ENCODE data around the gene ARHGEF7.

The ARHGEF7 gene

GRCh38 chr13:111314852-111315251, 199.7 kb downstream of the ARHGEF7 start:
- DNase-seq, result no peak

GRCh38 chr13:111315347-111315995, 200.4 kb downstream of the ARHGEF7 start:
- no peak for DNase-seq

- no peak for DNase-seq
Measured at GRCh38 chr13:111316161-111316730, 201.1 kb downstream of the ARHGEF7 start.

GRCh38 chr13:111317042-111317550, 202.0 kb downstream of the ARHGEF7 start:
- DNase-seq, result no peak

GRCh38 chr13:111317571-111318345, 202.6 kb downstream of the ARHGEF7 start:
- DNase-seq, result no peak

- no peak for DNase-seq
Measured at GRCh38 chr13:111318386-111318785, 203.3 kb downstream of the ARHGEF7 start.

GRCh38 chr13:111319521-111319920, 204.4 kb downstream of the ARHGEF7 start:
- DNase-seq, result no peak

GRCh38 chr13:111319998-111320911, 205.1 kb downstream of the ARHGEF7 start, which contains the start of gene TEX29:
Gene TEX29, plus strand, starts transcription at chr13:111320642. Its CDS starts 249 bp downstream, at chr13:111320891.
- DNase-seq, result no peak

- DNase-seq, result no peak
Measured at GRCh38 chr13:111322001-111322915, 207.1 kb downstream of the ARHGEF7 start.

GRCh38 chr13:111322916-111323331, 207.8 kb downstream of the ARHGEF7 start:
- no peak for DNase-seq

- DNase-seq, result no peak
Measured at GRCh38 chr13:111323549-111323948, 208.4 kb downstream of the ARHGEF7 start.

- no peak for DNase-seq
Measured at GRCh38 chr13:111323950-111324651, 209.0 kb downstream of the ARHGEF7 start.

- no peak for DNase-seq
Measured at GRCh38 chr13:111324736-111325135, 209.6 kb downstream of the ARHGEF7 start.

- DNase-seq, result no peak
Measured at GRCh38 chr13:111325146-111325890, 210.2 kb downstream of the ARHGEF7 start.

- no peak for DNase-seq
Measured at GRCh38 chr13:111325941-111326620, 211.0 kb downstream of the ARHGEF7 start.

GRCh38 chr13:111326621-111326965, 211.5 kb downstream of the ARHGEF7 start:
- DNase-seq, result no peak

GRCh38 chr13:111326981-111327642, 212.0 kb downstream of the ARHGEF7 start:
- no peak for DNase-seq

GRCh38 chr13:111327730-111328573, 212.8 kb downstream of the ARHGEF7 start:
- DNase-seq, result no peak
